Activated CD8-positive, alpha-beta memory T cell treated with anti-CD3 and anti-CD28 coated beads, Interleukin-2, amount 10 ng/mL, durations not matched to agents 7 days and 5 days (primary cell): ENCODE results near the gene RPTOR. TPM values are rescaled to one million over a fixed set of nuclear protein-coding genes. Genes with fewer than 3 reads are reported as not detected.

Experiments used
- ATAC-seq: fragments of 150-1000 bp; cut with Tn5 transposase; one replicate; pipeline ENCODE4 v1.10.0; 2021; ENCODE audit warnings: moderate library complexity
- CTCF ChIA-PET: fragments of 350-600 bp; sonication (Branson Sonifier 250); formaldehyde crosslinking; loops from one replicate; lab custom pipeline; 2021; ENCODE audit warnings: antibody characterized with exemption; lab: Charles Lee
- DNase-seq: peaks from one replicate; pipeline ENCODE4 v3.0.0-alpha.2; 2020
- H3K27ac Mint-ChIP-seq: one replicate; pipeline ENCODE4 v1.8.0; 2021; ENCODE audit warnings: mild to moderate bottlenecking, mixed read lengths
- H3K27me3 Mint-ChIP-seq: one replicate; pipeline ENCODE4 v1.8.0; 2021; ENCODE audit warnings: mixed read lengths
- H3K36me3 Mint-ChIP-seq: one replicate; pipeline ENCODE4 v1.8.0; 2021; ENCODE audit warnings: mild to moderate bottlenecking, mixed read lengths
- H3K4me1 Mint-ChIP-seq: one replicate; pipeline ENCODE4 v1.8.0; 2021; ENCODE audit warnings: mixed read lengths
- H3K4me3 Mint-ChIP-seq: one replicate; pipeline ENCODE4 v1.8.0; 2021; ENCODE audit warnings: mild to moderate bottlenecking, moderate library complexity, mixed read lengths
- H3K9me3 Mint-ChIP-seq: one replicate; pipeline ENCODE4 v1.8.0; 2022; ENCODE audit warnings: low read depth, mixed read lengths
- total RNA-seq, 2 experiments: library from RNA; stranded (reverse); gene quantifications; one replicate each; pipeline ENCODE4 v1.2.3, GENCODE V29; 2021

Gene RPTOR
- total RNA-seq, 2 experiments from 2014 or later, result 60.4 to 87.0 TPM

GRCh38 chr17:80637048-80637781 lies 92.6 kb downstream of the RPTOR start:
- Mint-ChIP-seq H3K9me3 (no peaks in the 10 kb centered on the region), H3K4me1 (peaks cover 4% of the 10 kb centered on the region), H3K4me3 (peak overlapping the region; percentile 10), H3K27ac (peak overlapping the region; percentile 59), H3K36me3 (no peaks in the 10 kb centered on the region), H3K27me3 (no peaks in the 10 kb centered on the region)
- ATAC-seq (peak; percentile 23), DNase-seq (no peak)
- CTCF ChIA-PET, result interaction anchor here (0.6 to 1.7 kb wide), 4 partner anchors 9 to 262 kb away, joined by 3 to 13 read pairs (median 5); no protein-coding TSS in a partner anchor

GRCh38 chr17:80639658-80640057 lies 95.0 kb downstream of the RPTOR start:
- Mint-ChIP-seq H3K9me3 (no peaks in the 10 kb centered on the region), H3K4me3 (no peak overlapping the region), H3K4me1 (peaks cover 4% of the 10 kb centered on the region), H3K27me3 (no peaks in the 10 kb centered on the region), H3K27ac (no peak overlapping the region), H3K36me3 (peaks cover 4% of the 10 kb centered on the region)
- DNase-seq, result no peak
- ATAC-seq, result no peak
- CTCF ChIA-PET, result interaction anchor here (1.1 kb wide), 1 partner anchor 213 kb away, joined by 3 read pairs; no protein-coding TSS in a partner anchor

GRCh38 chr17:80640366-80641084 lies 95.9 kb downstream of the RPTOR start:
- CTCF ChIA-PET, result interaction anchor here (1.1 kb wide), 1 partner anchor 213 kb away, joined by 3 read pairs; no protein-coding TSS in a partner anchor
- Mint-ChIP-seq H3K27ac (no peak overlapping the region), H3K4me3 (no peak overlapping the region), H3K36me3 (peaks cover 4% of the 10 kb centered on the region), H3K9me3 (no peaks in the 10 kb centered on the region), H3K4me1 (peaks cover 4% of the 10 kb centered on the region), H3K27me3 (no peaks in the 10 kb centered on the region)
- no peak for DNase-seq
- no peak for ATAC-seq

- no peak overlapping the region for H3K27ac Mint-ChIP-seq
These were observed 98.9 kb downstream of the RPTOR start for GRCh38 chr17:80643326-80644099.

GRCh38 chr17:80644536-80644935 lies 99.9 kb downstream of the RPTOR start:
- H3K9me3 Mint-ChIP-seq, result no peaks in the 10 kb centered on the region
- H3K4me1 Mint-ChIP-seq, result peaks cover 26% of the 10 kb centered on the region
- no peaks in the 10 kb centered on the region for H3K27me3 Mint-ChIP-seq
- H3K36me3 Mint-ChIP-seq, result peaks cover 4% of the 10 kb centered on the region
- ATAC-seq (no peak), DNase-seq (no peak)
- H3K27ac Mint-ChIP-seq, result no peak overlapping the region
- CTCF ChIA-PET, result interaction anchor here (0.7 kb wide), 1 partner anchor 315 kb away, joined by 3 read pairs; no protein-coding TSS in a partner anchor
- H3K4me3 Mint-ChIP-seq, result no peak overlapping the region

More at GRCh38 chr17:80643326-80644099, 98.9 kb downstream of the RPTOR start:
- Mint-ChIP-seq H3K9me3 (no peaks in the 10 kb centered on the region), H3K36me3 (peaks cover 4% of the 10 kb centered on the region), H3K4me1 (peaks cover 16% of the 10 kb centered on the region), H3K27me3 (no peaks in the 10 kb centered on the region), H3K4me3 (no peak overlapping the region)
- CTCF ChIA-PET, result interaction anchor here (1.0 kb wide), 1 partner anchor 256 kb away, joined by 3 read pairs; no protein-coding TSS in a partner anchor
- ATAC-seq (no peak), DNase-seq (no peak)

- Mint-ChIP-seq H3K4me3 (no peak overlapping the region), H3K27me3 (no peaks in the 10 kb centered on the region), H3K9me3 (no peaks in the 10 kb centered on the region), H3K4me1 (peaks cover 34% of the 10 kb centered on the region), H3K36me3 (peaks cover 6% of the 10 kb centered on the region), H3K27ac (no peak overlapping the region)
- ATAC-seq, result no peak
- no peak for DNase-seq
- CTCF ChIA-PET, result no interaction called here
These were observed 101.2 kb downstream of the RPTOR start for GRCh38 chr17:80645706-80646325.

- Mint-ChIP-seq H3K4me1 (peaks cover 37% of the 10 kb centered on the region), H3K4me3 (no peak overlapping the region), H3K36me3 (peaks cover 10% of the 10 kb centered on the region), H3K27me3 (no peaks in the 10 kb centered on the region), H3K27ac (no peak overlapping the region), H3K9me3 (no peaks in the 10 kb centered on the region)
- CTCF ChIA-PET, result no interaction called here
- ATAC-seq (no peak), DNase-seq (no peak)
These were observed 101.7 kb downstream of the RPTOR start for GRCh38 chr17:80646328-80646727.

GRCh38 chr17:80647746-80648145 lies 103.1 kb downstream of the RPTOR start:
- Mint-ChIP-seq H3K27ac (no peak overlapping the region), H3K27me3 (no peaks in the 10 kb centered on the region), H3K4me1 (peaks cover 44% of the 10 kb centered on the region), H3K4me3 (no peak overlapping the region), H3K36me3 (peaks cover 14% of the 10 kb centered on the region), H3K9me3 (no peaks in the 10 kb centered on the region)
- CTCF ChIA-PET, result interaction anchor here (1.0 to 1.5 kb wide), 2 partner anchors 9 to 27 kb away, joined by 3 to 6 read pairs; no protein-coding TSS in a partner anchor
- DNase-seq (no peak), ATAC-seq (no peak)

GRCh38 chr17:80649200-80649644 lies 104.6 kb downstream of the RPTOR start:
- H3K4me3 Mint-ChIP-seq, result no peak overlapping the region

GRCh38 chr17:80649672-80650330 lies 105.2 kb downstream of the RPTOR start:
- DNase-seq, result peak; percentile 78
- Mint-ChIP-seq H3K27ac (peak overlapping the region; percentile 81), H3K27me3 (no peaks in the 10 kb centered on the region), H3K36me3 (peaks cover 12% of the 10 kb centered on the region), H3K9me3 (no peaks in the 10 kb centered on the region), H3K4me1 (peaks cover 46% of the 10 kb centered on the region), H3K4me3 (peak overlapping the region; percentile 2)
- peak; percentile 93 for ATAC-seq
- CTCF ChIA-PET, result interaction anchor here (0.6 to 2.0 kb wide), 7 partner anchors 8 to 249 kb away, joined by 3 to 13 read pairs (median 4); no protein-coding TSS in a partner anchor

More at GRCh38 chr17:80649200-80649644, 104.6 kb downstream of the RPTOR start:
- peak; percentile 18 for ATAC-seq
- H3K27ac Mint-ChIP-seq, result peak overlapping the region; percentile 81
- no peak for DNase-seq
- peaks cover 10% of the 10 kb centered on the region for H3K36me3 Mint-ChIP-seq
- H3K9me3 Mint-ChIP-seq, result no peaks in the 10 kb centered on the region
- CTCF ChIA-PET, result interaction anchor here (0.8 to 2.0 kb wide), 6 partner anchors 11 to 250 kb away, joined by 3 to 13 read pairs (median 5); no protein-coding TSS in a partner anchor
- peaks cover 46% of the 10 kb centered on the region for H3K4me1 Mint-ChIP-seq
- no peaks in the 10 kb centered on the region for H3K27me3 Mint-ChIP-seq

GRCh38 chr17:80650331-80650672 lies 105.7 kb downstream of the RPTOR start:
- H3K4me3 Mint-ChIP-seq, result no peak overlapping the region
- peaks cover 12% of the 10 kb centered on the region for H3K36me3 Mint-ChIP-seq
- CTCF ChIA-PET, result interaction anchor here (1.1 to 2.0 kb wide), 3 partner anchors 12 to 249 kb away, joined by 3 to 13 read pairs (median 7); no protein-coding TSS in a partner anchor
- no peaks in the 10 kb centered on the region for H3K9me3 Mint-ChIP-seq
- ATAC-seq (no peak), DNase-seq (no peak)
- H3K27ac Mint-ChIP-seq, result no peak overlapping the region
- no peaks in the 10 kb centered on the region for H3K27me3 Mint-ChIP-seq
- H3K4me1 Mint-ChIP-seq, result peaks cover 46% of the 10 kb centered on the region
